Parathyroid adenoma (tissue), 2 donors: ENCODE results near the gene DYSF.

Experiments
- H2AFZ ChIP-seq: fragments of 300-600 bp; sonication (generic); one replicate; pipeline ENCODE4 v1.7.0; 2017; ENCODE audit warnings: antibody characterized with exemption, mild to moderate bottlenecking
- H3K27ac ChIP-seq: fragments of 300-600 bp; sonication (generic); one replicate; pipeline ENCODE4 v1.7.0; 2017
- H3K27me3 ChIP-seq: fragments of 300-600 bp; sonication (generic); one replicate; pipeline ENCODE4 v1.7.0; 2017; ENCODE audit warnings: low read length; ENCODE audit not compliant: control insufficient read depth, insufficient read depth
- H3K36me3 ChIP-seq: fragments of 300-600 bp; sonication (generic); one replicate; pipeline ENCODE4 v1.7.0; 2017; ENCODE audit warnings: low read length; ENCODE audit not compliant: control insufficient read depth, insufficient read depth
- H3K4me1 ChIP-seq: fragments of 300-600 bp; sonication (generic); one replicate; pipeline ENCODE4 v1.7.0; 2017; ENCODE audit warnings: control low read depth
- H3K4me2 ChIP-seq: fragments of 300-600 bp; sonication (generic); one replicate; pipeline ENCODE4 v1.7.0; 2017; ENCODE audit warnings: low read length
- H3K4me3 ChIP-seq: fragments of 300-600 bp; sonication (generic); one replicate; pipeline ENCODE4 v1.7.0; 2017; ENCODE audit warnings: low read depth, low read length
- H3K79me2 ChIP-seq: fragments of 300-600 bp; sonication (generic); one replicate; pipeline ENCODE4 v1.7.0; 2017; ENCODE audit warnings: control low read depth
- H3K9ac ChIP-seq: fragments of 300-600 bp; sonication (generic); one replicate; pipeline ENCODE4 v1.7.0; 2017; ENCODE audit warnings: mild to moderate bottlenecking
- H3K9me3 ChIP-seq: fragments of 300-600 bp; sonication (generic); one replicate; pipeline ENCODE4 v1.7.0; 2017; ENCODE audit warnings: low read length; ENCODE audit not compliant: control insufficient read depth
- TF ChIP-seq, protein P1 (sequence below): fragments of 300-600 bp; sonication (generic); IDR thresholded peaks from one replicate; pipeline ENCODE4 v1.7.0; 2017; ENCODE audit warnings: antibody characterized with exemption, mild to moderate bottlenecking
- donor health status: primary hyperparathyroidism.

The DYSF gene

DNA sequence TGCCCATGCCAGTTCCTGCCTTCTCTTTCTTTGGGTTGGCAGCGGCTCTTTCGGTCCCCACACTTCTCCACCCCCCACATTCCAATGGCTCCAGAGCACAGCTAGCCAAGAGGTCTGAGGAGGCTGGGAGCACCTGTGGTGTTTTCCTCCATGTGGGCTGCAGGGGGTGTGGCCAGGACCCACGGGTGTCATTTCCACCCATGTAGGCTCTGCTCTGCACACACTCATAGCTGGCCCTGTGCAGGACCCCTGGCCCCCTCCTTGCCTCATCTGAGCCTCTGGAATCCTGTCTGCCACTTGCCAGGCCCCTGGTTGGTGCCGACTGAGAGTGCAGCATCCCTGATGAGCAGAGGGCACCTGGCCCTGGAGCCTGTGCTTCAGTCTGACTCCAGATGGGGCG is 46.3 kb downstream of the DYSF start:
- Histone ChIP-seq H3K4me3 (no peak overlapping the region), H3K4me2 (no peak overlapping the region), H2AFZ (no peak overlapping the region), H3K9me3 (no peaks in the 10 kb centered on the region), H3K79me2 (no peaks in the 10 kb centered on the region), H3K27ac (peak overlapping the region; percentile 55), H3K27me3 (no peaks in the 10 kb centered on the region), H3K9ac (no peak overlapping the region), H3K4me1 (no peaks in the 10 kb centered on the region), H3K36me3 (no peaks in the 10 kb centered on the region)
- TF ChIP-seq, protein P1, sequence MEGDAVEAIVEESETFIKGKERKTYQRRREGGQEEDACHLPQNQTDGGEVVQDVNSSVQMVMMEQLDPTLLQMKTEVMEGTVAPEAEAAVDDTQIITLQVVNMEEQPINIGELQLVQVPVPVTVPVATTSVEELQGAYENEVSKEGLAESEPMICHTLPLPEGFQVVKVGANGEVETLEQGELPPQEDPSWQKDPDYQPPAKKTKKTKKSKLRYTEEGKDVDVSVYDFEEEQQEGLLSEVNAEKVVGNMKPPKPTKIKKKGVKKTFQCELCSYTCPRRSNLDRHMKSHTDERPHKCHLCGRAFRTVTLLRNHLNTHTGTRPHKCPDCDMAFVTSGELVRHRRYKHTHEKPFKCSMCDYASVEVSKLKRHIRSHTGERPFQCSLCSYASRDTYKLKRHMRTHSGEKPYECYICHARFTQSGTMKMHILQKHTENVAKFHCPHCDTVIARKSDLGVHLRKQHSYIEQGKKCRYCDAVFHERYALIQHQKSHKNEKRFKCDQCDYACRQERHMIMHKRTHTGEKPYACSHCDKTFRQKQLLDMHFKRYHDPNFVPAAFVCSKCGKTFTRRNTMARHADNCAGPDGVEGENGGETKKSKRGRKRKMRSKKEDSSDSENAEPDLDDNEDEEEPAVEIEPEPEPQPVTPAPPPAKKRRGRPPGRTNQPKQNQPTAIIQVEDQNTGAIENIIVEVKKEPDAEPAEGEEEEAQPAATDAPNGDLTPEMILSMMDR = no peak

DNA sequence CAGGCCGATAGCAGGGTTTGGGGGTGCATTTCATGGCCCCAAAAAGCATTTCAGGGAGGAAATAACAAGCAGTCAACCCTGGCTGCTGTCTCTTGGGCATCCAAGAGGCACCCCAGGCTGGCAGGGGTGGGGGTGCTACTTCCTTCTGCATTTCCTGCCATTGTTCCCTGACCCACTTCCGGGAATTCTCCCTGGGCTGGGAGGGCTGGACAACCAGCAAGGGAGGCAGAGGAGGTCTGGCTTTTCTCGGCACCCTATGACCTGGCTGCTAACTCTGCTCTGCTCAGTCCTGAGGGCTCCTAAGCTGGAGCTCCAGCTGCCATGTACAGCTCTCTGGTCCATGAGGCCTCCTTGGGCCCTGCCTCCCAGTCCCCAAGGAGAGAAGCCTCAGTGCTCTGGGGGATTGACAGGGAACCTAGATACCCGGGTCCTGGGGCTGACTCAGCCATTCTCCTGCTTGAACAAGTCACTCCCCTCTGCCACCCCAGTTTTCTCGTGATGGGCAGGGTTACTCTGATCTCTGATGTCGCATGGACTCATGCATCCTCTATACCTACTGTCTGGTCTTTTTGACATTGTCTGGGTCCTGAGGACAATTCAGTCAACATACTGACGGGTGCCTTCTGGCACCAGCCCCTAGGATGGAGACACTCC is 47.2 kb downstream of the DYSF start:
- no peaks in the 10 kb centered on the region for H3K4me1 ChIP-seq
- no peaks in the 10 kb centered on the region for H3K27me3 ChIP-seq
- no peak overlapping the region for H3K4me3 ChIP-seq
- H2AFZ ChIP-seq = no peak overlapping the region
- H3K27ac ChIP-seq = peak overlapping the region; percentile 55
- no peak overlapping the region for H3K9ac ChIP-seq
- H3K79me2 ChIP-seq = no peaks in the 10 kb centered on the region
- no peak overlapping the region for H3K4me2 ChIP-seq
- TF ChIP-seq, protein P1 = no peak
- no peaks in the 10 kb centered on the region for H3K36me3 ChIP-seq
- H3K9me3 ChIP-seq = no peaks in the 10 kb centered on the region

DNA sequence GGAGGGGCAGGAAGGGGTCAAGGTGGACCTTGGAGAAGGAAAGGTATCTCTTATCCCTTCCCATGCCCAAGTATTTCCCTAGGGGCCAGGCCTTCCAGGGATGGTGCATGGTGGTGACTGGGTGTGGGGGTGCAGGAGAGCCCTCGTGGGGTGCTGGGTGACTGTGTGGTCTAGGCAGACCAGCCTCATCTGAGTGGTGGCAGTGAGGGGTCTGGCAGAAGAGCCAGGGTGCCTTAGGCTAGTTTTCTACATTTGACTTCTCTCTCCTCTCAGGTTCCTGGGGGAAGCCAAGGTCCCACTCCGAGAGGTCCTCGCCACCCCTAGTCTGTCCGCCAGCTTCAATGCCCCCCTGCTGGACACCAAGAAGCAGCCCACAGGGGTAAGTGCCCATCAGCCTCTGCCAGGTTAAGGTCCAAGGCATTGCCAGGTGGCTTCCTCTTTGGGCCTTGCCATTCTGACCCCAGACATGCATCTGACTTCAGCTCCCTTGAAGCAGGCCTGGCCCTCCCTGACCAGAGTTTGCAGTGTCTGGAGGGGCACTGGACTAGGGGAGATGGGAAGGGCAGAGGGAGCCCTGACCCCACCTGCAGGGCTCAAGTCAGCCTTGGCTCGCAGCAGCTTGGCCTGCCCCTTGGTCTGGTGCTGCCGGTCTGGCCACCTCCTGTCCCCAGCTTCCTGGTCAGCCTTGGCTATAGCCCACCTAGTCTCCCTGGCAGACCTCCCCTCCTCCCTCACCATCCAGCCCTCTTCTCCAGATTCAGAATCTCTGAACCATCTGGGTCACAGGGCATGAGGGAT is 49.8 kb downstream of the DYSF start:
- Histone ChIP-seq H3K9me3 (no peaks in the 10 kb centered on the region), H2AFZ (no peak overlapping the region), H3K4me1 (no peaks in the 10 kb centered on the region), H3K4me2 (no peak overlapping the region), H3K27ac (peak overlapping the region; percentile 44), H3K27me3 (no peaks in the 10 kb centered on the region), H3K79me2 (no peaks in the 10 kb centered on the region), H3K4me3 (no peak overlapping the region), H3K36me3 (no peaks in the 10 kb centered on the region), H3K9ac (no peak overlapping the region)
- TF ChIP-seq, protein P1 = no peak

DNA sequence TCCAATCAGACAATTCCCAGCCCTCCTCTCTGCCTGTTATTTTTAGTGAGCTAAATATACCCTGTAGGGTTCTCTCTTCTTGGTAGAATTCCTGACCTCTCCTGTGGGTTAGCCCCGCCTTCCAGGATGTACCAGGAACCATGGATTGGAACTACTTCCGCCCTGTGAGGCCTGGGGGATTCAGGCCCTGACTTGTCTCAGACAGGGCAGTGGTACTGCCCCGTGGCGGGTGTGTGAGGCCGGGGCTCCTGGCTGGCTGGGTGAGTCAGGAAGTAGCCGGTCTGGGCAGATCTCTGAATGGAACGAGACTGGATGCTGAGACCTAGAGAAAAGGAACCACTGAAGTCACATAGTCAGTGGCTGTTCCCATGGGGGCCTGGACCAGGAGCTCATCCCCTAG is 50.5 kb downstream of the DYSF start:
- H3K4me3 ChIP-seq = no peak overlapping the region
- H3K9ac ChIP-seq = no peak overlapping the region
- H3K79me2 ChIP-seq = no peaks in the 10 kb centered on the region
- H2AFZ ChIP-seq = no peak overlapping the region
- no peak overlapping the region for H3K4me2 ChIP-seq
- no peaks in the 10 kb centered on the region for H3K4me1 ChIP-seq
- peak overlapping the region; percentile 44 for H3K27ac ChIP-seq
- H3K9me3 ChIP-seq = no peaks in the 10 kb centered on the region
- H3K36me3 ChIP-seq = no peaks in the 10 kb centered on the region
- TF ChIP-seq, protein P1 = no peak
- no peaks in the 10 kb centered on the region for H3K27me3 ChIP-seq
